ENCODE results near the gene ZMIZ1. TPM values are rescaled to one million over a fixed set of nuclear protein-coding genes. Genes with fewer than 3 reads are reported as not detected.

The ZMIZ1 gene
- total and polyA plus RNA-seq, 4 donors, result 3.9 to 19.1 (median 9.8) TPM

DNA sequence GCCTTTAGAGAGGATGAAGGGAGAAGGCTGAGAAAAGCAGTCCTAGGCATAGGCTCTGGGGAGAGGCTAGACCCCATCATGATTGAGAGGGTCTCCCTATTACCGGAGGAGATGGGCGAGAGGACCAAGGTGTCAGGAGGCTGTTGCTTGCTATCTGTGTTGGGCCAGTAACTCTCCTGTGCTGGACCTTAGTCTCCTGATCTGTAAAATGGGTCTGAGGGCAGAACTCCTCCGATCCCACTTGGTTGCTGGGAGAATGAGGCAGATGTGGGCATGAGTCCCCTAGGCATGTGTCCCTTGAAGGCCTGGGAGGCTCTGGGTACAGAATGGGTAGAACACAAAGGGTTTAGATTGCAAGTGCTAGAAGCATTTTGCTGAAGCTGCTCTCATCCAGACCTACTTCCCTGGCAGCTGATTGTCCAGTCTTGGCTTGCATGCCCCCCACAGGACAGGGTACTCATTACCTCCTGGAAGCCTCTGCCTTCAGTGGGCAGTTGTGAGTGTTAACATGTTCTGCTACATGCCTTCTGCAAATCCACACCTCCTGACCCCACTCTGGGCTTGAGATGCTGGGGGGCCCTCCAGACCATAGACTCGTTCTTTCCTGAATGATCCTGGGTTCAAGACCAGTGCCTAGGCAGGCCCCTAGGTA is 4.4 kb downstream of the ZMIZ1 start:
- Histone ChIP-seq H3K9ac (ENCODE audit: low read depth in 1 of 2, low read length in 2 of 2) (peak overlapping the region in 1 of 2 donors; percentile 49), H3K36me3 (ENCODE audit: control insufficient read depth in 4 of 4, insufficient read depth in 3 of 4, low read depth in 1 of 4, low read length in 3 of 4) (no peaks in the 10 kb centered on the region), H3K27me3 (ENCODE audit: control insufficient read depth in 4 of 4, insufficient read depth in 4 of 4, low read length in 3 of 4) (no peaks in the 10 kb centered on the region), H3K4me3 (ENCODE audit: low read depth in 1 of 3, low read length in 3 of 3) (peak overlapping the region in 1 of 3 donors; percentile 5), H3K9me3 (ENCODE audit: control insufficient read depth in 4 of 4, low read length in 3 of 4) (no peaks in the 10 kb centered on the region), H3K27ac (ENCODE audit: low read depth in 1 of 2, low read length in 2 of 2) (peak overlapping the region; percentile 75 to 78), H3K4me1 (ENCODE audit: control insufficient read depth in 4 of 4, insufficient read depth in 4 of 4, low read length in 3 of 4) (peaks cover 36 to 76% (median 66%) of the 10 kb centered on the region in 4 donors)
- WGBS, result 91% methylated on average over 4 of the region's 4 CpGs
- DNase-seq (ENCODE audit: low spot score), result no peak
- TF ChIP-seq YY1 (IDR thresholded peaks at IDR 0.05) (no peak), NR2F2 (IDR thresholded peaks at IDR 0.05) (no peak), JUND (IDR thresholded peaks at IDR 0.05) (no peak), ATF3 (IDR thresholded peaks at IDR 0.05) (no peak), TAF1 (conservative IDR thresholded peaks at IDR 0.05) (no peak), GABPA (IDR thresholded peaks at IDR 0.05 in 1 of 2, conservative IDR thresholded peaks at IDR 0.05 in 1 of 2) (no peak), SP1 (IDR thresholded peaks at IDR 0.05) (no peak), ZBTB33 (IDR thresholded peaks at IDR 0.05) (no peak), FOXA2 (IDR thresholded peaks at IDR 0.05) (no peak), MAX (IDR thresholded peaks at IDR 0.05) (no peak), RAD21 (IDR thresholded peaks at IDR 0.05) (no peak), FOXA1 (IDR thresholded peaks at IDR 0.05) (no peak), EGR1 (IDR thresholded peaks at IDR 0.05; ENCODE audit: low read depth in 2 of 2) (no peak), RXRA (IDR thresholded peaks at IDR 0.05) (no peak), HNF4G (IDR thresholded peaks at IDR 0.05) (no peak), REST (IDR thresholded peaks at IDR 0.05) (no peak)
- TF ChIP-seq, protein P1, sequence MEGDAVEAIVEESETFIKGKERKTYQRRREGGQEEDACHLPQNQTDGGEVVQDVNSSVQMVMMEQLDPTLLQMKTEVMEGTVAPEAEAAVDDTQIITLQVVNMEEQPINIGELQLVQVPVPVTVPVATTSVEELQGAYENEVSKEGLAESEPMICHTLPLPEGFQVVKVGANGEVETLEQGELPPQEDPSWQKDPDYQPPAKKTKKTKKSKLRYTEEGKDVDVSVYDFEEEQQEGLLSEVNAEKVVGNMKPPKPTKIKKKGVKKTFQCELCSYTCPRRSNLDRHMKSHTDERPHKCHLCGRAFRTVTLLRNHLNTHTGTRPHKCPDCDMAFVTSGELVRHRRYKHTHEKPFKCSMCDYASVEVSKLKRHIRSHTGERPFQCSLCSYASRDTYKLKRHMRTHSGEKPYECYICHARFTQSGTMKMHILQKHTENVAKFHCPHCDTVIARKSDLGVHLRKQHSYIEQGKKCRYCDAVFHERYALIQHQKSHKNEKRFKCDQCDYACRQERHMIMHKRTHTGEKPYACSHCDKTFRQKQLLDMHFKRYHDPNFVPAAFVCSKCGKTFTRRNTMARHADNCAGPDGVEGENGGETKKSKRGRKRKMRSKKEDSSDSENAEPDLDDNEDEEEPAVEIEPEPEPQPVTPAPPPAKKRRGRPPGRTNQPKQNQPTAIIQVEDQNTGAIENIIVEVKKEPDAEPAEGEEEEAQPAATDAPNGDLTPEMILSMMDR (IDR thresholded peaks at IDR 0.05; ENCODE audit: low read depth, low read length, missing input control), result no peak
